KOPT-K1 (cell line): ENCODE measurements around the gene COL9A3.

Experiments used
- H3K27ac ChIP-seq: fragments of 200-600 bp; sonication (generic); 2 replicates; pipeline ENCODE4 v1.5.1; 2016; ENCODE audit warnings: antibody characterized with exemption, mild to moderate bottlenecking, low read depth, low read length; ENCODE audit not compliant: poor library complexity, severe bottlenecking
- H3K36me3 ChIP-seq: fragments of 200-600 bp; sonication (generic); 2 replicates; pipeline ENCODE4 v1.5.1; 2017; ENCODE audit warnings: antibody characterized with exemption, mild to moderate bottlenecking, low read length, moderate library complexity; ENCODE audit not compliant: insufficient read depth
- H3K9me3 ChIP-seq: fragments of 200-600 bp; sonication (generic); 2 replicates; pipeline ENCODE4 v1.5.1; 2017; ENCODE audit warnings: antibody characterized with exemption, low read length, mild to moderate bottlenecking; ENCODE audit not compliant: insufficient read depth, poor library complexity, severe bottlenecking

The COL9A3 gene

DNA sequence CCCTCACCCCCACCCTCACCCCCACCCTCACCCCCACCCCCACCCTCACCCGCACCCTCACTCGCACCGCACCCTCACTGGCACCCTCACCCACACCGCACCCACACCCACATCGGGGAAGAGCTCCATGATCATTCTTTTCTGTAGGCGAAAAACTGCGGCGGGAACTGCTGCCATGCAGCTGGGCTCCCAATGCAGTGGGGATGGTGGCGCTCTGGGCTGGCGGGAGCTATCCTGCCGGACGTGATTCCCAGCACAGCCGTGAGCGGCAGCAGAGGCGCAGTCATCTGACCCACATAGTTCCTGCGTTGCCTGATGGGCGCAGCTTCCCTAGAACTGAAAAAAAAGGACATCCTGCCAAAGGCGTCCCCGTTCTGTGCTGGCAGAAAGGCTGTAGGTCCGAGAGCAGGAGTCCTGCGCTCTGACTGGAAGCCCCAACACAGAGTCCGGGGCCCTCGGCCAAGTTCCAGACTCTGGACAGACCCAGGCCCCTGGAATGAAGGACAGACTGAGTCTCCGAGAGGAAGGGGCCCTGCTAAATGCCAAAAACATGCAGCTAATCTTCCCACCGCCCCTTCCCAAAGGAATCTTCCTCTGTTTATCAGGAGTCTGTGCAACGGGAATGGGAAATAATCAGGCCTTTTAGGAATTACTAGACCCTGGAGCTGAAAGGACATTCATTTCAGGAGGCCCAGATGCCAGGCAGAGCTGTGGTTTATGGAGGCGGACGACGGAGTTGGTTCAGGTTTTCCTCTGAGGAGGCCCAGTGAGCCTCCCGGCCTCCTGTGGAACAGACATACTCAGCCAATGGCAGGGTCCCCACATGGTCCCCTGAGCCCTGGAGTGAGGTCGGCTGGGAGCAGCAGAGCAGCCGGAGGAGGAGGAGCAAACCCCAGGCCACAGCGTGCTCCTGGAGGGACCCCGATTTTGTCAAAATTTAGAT, 58.8 kb downstream of the COL9A3 start:
- H3K36me3 ChIP-seq = peaks cover 21% of the 10 kb centered on the region
- H3K9me3 ChIP-seq = no peaks in the 10 kb centered on the region
- peak overlapping the region; percentile 13 for H3K27ac ChIP-seq

DNA sequence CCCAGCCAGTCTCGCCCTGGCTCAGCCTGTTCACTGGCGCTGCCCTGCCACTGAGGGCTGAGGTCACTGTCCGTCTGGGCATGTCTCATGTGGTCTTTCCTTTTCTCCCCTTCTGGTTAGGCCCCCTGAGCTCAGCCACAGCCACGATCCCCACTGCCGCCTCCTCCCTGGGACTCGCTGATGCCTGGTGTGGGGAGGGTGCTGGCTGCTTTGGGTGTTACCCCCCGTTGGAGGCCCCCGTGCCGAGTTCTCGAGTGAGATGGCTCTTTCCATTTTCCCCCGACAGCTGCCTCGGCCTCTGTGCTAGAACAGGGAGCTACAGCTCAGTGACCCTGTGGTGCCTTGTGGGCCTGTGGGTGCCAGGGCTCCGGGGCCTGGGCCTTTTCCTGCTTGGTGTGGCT, 59.7 kb downstream of the COL9A3 start:
- Histone ChIP-seq H3K9me3 (no peaks in the 10 kb centered on the region), H3K36me3 (peaks cover 29% of the 10 kb centered on the region), H3K27ac (no peak overlapping the region)

- H3K27ac ChIP-seq = no peak overlapping the region
- no peaks in the 10 kb centered on the region for H3K9me3 ChIP-seq
- peaks cover 36% of the 10 kb centered on the region for H3K36me3 ChIP-seq
Observed at GRCh38 chr20:62876902-62877816, 60.3 kb downstream of the COL9A3 start.

GRCh38 chr20:62878244-62879038, 61.6 kb downstream of the COL9A3 start:
- Histone ChIP-seq H3K27ac (no peak overlapping the region), H3K36me3 (peaks cover 37% of the 10 kb centered on the region), H3K9me3 (no peaks in the 10 kb centered on the region)

DNA sequence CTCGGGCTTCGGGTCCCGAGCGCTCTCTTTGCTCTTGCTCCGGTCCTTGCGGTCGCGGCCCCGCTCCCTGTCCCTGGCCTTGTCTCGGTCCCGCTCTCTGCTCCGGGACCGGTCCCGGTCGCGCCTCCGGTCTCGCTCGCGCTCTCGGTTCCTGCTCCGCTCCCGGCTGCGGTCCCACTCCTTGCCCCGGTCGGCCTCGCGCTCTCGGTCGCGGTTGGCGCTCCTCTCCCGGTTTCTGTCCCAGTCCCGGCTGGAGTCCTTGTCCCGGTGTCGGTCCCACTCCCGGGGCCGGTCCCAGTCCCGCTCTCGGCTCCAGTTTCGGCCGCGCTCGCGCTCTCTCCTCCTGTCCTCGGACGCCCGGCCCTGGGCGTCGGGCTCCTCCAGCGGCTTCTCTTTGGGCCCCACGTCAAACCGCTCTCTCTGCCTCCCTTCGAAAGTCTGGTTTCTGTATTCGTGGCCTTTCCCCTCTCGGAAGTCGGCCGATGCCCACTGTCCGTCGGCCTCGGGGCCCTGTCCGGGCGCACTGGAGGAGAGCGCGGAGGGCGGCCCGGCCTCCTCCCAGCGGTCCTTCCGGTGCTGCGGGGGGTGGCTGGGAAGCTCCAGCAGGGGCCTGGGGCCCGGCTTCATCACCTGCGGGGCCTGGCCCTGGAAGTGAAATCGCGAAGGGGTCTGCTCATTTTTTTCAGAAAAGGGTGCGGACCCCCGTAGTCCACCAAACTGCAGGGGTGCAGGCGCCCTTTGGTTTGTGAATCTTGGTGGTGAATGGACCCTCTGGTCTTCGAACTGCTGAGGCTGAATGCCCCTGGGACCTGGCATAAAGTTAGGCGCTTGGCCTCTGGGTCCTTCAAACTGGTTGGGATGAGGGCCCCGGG, 62.7 kb downstream of the COL9A3 start:
- no peak overlapping the region for H3K27ac ChIP-seq
- peaks cover 37% of the 10 kb centered on the region for H3K36me3 ChIP-seq
- no peaks in the 10 kb centered on the region for H3K9me3 ChIP-seq

- Histone ChIP-seq H3K36me3 (peaks cover 41% of the 10 kb centered on the region), H3K9me3 (no peaks in the 10 kb centered on the region), H3K27ac (no peak overlapping the region)
Observed at GRCh38 chr20:62880147-62880934, 63.5 kb downstream of the COL9A3 start.

DNA sequence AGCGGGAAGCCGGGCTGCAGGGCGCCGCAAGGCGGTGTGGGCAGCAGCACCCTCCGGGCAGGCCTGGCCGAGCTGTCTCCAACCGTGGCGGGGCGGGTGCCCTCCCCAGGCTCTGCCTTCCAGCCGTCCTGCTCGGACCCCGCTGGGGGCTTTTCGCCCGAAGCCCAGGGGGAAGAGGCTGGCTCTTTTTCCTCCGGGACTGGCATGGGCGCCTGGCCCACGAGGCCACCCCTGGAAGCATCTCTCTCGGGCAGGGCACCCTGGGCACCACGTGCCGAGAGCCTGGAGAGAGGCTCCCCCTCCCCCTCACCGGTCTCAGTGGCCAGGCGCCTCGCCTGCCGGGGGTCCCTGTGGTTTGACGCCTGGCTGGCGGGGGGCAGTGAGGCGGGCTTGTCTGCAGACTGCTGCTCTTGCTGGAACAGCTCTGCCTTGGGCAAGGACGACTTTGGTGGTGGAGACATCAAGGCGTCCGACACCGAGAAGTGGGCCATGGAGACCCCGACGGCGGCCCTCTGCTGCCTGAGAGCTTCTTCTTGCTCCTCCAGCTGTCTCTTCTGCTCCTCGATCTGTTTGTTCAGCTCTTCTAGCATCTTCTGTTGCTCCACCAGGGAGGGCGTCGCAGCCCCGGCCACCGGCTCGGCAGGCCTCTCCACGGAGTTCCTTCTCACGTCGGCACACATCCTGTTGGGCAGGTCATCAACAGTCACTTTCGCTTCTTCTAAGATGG, 64.2 kb downstream of the COL9A3 start:
- no peaks in the 10 kb centered on the region for H3K9me3 ChIP-seq
- H3K36me3 ChIP-seq = peaks cover 48% of the 10 kb centered on the region
- no peak overlapping the region for H3K27ac ChIP-seq

DNA sequence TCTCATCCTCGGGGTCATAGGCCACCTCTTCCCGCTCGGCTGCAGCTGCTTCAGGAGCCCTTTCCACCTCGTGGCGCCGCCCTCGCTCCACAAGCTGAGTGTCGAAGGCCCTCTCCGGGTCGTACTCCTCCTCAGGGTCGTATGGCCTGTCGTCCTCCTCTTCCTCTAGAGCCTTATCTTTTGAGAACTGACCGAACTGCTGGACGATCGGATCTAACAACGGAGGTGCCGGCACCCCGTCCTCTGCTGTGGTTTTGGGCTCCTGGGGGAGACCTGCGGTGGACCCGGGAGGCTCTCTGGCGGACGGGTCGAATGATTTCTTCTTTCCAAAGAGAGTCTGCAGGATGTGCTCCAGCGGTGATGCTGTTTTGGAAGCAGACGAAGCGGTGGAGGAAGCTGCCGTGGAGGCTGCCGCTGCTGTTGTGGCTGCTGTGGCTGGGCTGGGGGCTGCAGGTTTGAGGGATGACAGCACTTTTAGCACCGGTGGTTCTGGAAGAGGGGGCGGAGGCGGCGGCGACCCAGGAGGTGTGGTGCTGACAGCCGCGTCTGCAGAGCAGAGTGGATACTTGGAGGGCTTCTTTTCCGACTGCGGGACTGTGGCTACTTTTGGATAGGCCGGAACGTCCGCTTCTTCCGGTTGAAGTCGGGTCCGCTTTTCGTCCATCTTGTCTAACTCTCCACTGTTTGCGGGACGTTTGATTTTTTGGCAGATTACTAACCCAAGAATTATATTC, 65.0 kb downstream of the COL9A3 start:
- Histone ChIP-seq H3K27ac (no peak overlapping the region), H3K9me3 (no peaks in the 10 kb centered on the region), H3K36me3 (peaks cover 56% of the 10 kb centered on the region)

- no peaks in the 10 kb centered on the region for H3K9me3 ChIP-seq
- H3K27ac ChIP-seq = no peak overlapping the region
- peaks cover 62% of the 10 kb centered on the region for H3K36me3 ChIP-seq
Observed at GRCh38 chr20:62882426-62882825, 65.6 kb downstream of the COL9A3 start.

DNA sequence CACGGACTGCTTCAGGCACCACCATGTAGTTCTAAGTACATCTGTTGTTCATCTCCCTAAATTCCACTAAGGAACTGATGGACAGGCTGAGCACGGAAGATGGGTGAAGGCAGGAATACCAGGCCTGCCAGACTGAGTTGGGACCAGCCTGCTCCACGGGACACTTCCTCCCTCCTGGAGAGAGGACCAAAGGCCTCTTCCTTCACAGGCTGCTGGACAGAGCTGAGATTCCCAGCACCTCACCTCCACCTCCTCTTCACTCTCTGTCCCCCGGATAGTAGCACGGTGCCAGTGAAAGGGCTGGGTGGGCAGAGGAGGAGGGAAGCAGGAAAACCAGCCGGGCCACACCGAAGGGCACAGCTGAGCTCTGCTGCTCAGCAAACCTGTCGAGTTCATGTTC, 67.7 kb downstream of the COL9A3 start:
- Histone ChIP-seq H3K36me3 (peaks cover 73% of the 10 kb centered on the region), H3K9me3 (no peaks in the 10 kb centered on the region), H3K27ac (no peak overlapping the region)

- Histone ChIP-seq H3K27ac (no peak overlapping the region), H3K36me3 (peaks cover 73% of the 10 kb centered on the region), H3K9me3 (no peaks in the 10 kb centered on the region)
Observed at GRCh38 chr20:62885046-62885895, 68.4 kb downstream of the COL9A3 start.
